Mesenchymal stem cell (in vitro differentiated cells and primary cell): ENCODE results near the gene PPIAL4G.

Experiments used
- small RNA-seq: library from polyadenylated mRNA; stranded (forward); fragments of <200 nt; extraction: miRNeasy Mini kit (QIAGEN cat#:217004); gene quantifications from one replicate; pipeline ENCODE3, GENCODE V24; 2013; ENCODE audit warnings: low read depth

PPIAL4G gene

Small RNAs within 50 kb of the gene (small RNA-seq; reads per million reads assigned to genes)
- gene RF00003: 1.2 reads per million
